Activated T-cell treated with anti-CD3 and anti-CD28 coated beads for 24 hours (primary cell): ENCODE results near the gene PPTC7.
"Not testable (repeated sequence)": the region's sequence is repeated elsewhere in the genome, so short reads cannot be mapped to it uniquely, and the experiment has no call there.

Experiments
- DNase-seq: peaks from one replicate; pipeline ENCODE4 v3.0.0-alpha.2; 2020; ENCODE audit warnings: low read depth

Gene PPTC7

GRCh38 chr12:110536834-110537604, 46.1 kb downstream of the PPTC7 start:
- no peak for DNase-seq

GRCh38 chr12:110534811-110535210, 48.3 kb downstream of the PPTC7 start:
- DNase-seq, result no peak

GRCh38 chr12:110533607-110534006, 49.5 kb downstream of the PPTC7 start:
- DNase-seq, result no peak

GRCh38 chr12:110532644-110533043, 50.5 kb downstream of the PPTC7 start:
- no peak for DNase-seq

GRCh38 chr12:110531741-110532333, 51.3 kb downstream of the PPTC7 start:
- no peak for DNase-seq

- no peak for DNase-seq
Observed at GRCh38 chr12:110530511-110530910, 52.6 kb downstream of the PPTC7 start.

- DNase-seq, result no peak
Observed at GRCh38 chr12:110528277-110528839, 54.8 kb downstream of the PPTC7 start.

- not testable (repeated sequence) for DNase-seq
Observed at GRCh38 chr12:110520876-110521712, 62.0 kb downstream of the PPTC7 start.

- DNase-seq, result not testable (repeated sequence)
Observed at GRCh38 chr12:110518014-110518413, 65.1 kb downstream of the PPTC7 start.

GRCh38 chr12:110516995-110517394, 66.1 kb downstream of the PPTC7 start:
- no peak for DNase-seq

GRCh38 chr12:110514363-110514762, 68.8 kb downstream of the PPTC7 start:
- DNase-seq, result no peak

- no peak for DNase-seq
Observed at GRCh38 chr12:110513842-110514241, 69.3 kb downstream of the PPTC7 start.

GRCh38 chr12:110508071-110508586, 75.0 kb downstream of the PPTC7 start:
- no peak for DNase-seq

- DNase-seq, result no peak
Observed at GRCh38 chr12:110505332-110505731, 77.8 kb downstream of the PPTC7 start.

- DNase-seq, result no peak
Observed at GRCh38 chr12:110503432-110503831, 79.7 kb downstream of the PPTC7 start.

GRCh38 chr12:110501752-110502738, 81.1 kb downstream of the PPTC7 start, which contains the start of the genes RAD9B and VPS29:
RAD9B (plus strand) TSS chr12:110502331; CDS start chr12:110502338, 7 bp downstream.
VPS29 (minus strand) TSS chr12:110502111; CDS start chr12:110502051, 60 bp downstream.
- DNase-seq, result peak; percentile 98

- DNase-seq, result no peak
Observed at GRCh38 chr12:110501399-110501751, 81.7 kb downstream of the PPTC7 start.

- DNase-seq, result no peak
Observed at GRCh38 chr12:110498984-110499706, 84.0 kb downstream of the PPTC7 start.
